OCI-LY1 (cell line): Measurements from ENCODE around the gene KCTD13.

Experiments
- H2AFZ ChIP-seq: fragments of 200-600 bp; sonication (generic), shearing (Covaris generic); 2 replicates; pipeline ENCODE4 v1.6.0; 2014; ENCODE audit warnings: antibody characterized with exemption, mild to moderate bottlenecking, low read length
- H3F3A ChIP-seq: fragments of 200-600 bp; sonication (generic), shearing (Covaris generic); 2 replicates; pipeline ENCODE4 v1.6.0; 2014; ENCODE audit warnings: mild to moderate bottlenecking, antibody characterized with exemption, low read length, moderate library complexity; ENCODE audit not compliant: insufficient read depth
- H3K27ac ChIP-seq: fragments of 200-600 bp; sonication (generic); 2 replicates; pipeline ENCODE4 v1.5.1; 2014; ENCODE audit warnings: low read length, mixed run types, mild to moderate bottlenecking, low read depth; ENCODE audit not compliant: poor library complexity, severe bottlenecking
- H3K27me3 ChIP-seq: fragments of 200-600 bp; sonication (generic); 2 replicates; pipeline ENCODE4 v1.6.0; 2014; ENCODE audit warnings: antibody characterized with exemption, mild to moderate bottlenecking, low read length, moderate library complexity; ENCODE audit not compliant: insufficient read depth
- H3K36me3 ChIP-seq: fragments of 200-600 bp; sonication (generic); 2 replicates; pipeline ENCODE4 v1.6.1; 2014; ENCODE audit warnings: mild to moderate bottlenecking, antibody characterized with exemption, low read length, moderate library complexity, mixed read lengths; ENCODE audit not compliant: insufficient read depth
- H3K4me1 ChIP-seq: fragments of 200-600 bp; sonication (generic); 2 replicates; pipeline ENCODE4 v1.5.1; 2014; ENCODE audit warnings: mild to moderate bottlenecking, low read length, moderate library complexity; ENCODE audit not compliant: insufficient read depth, severe bottlenecking
- H3K4me2 ChIP-seq: fragments of 200-600 bp; sonication (generic), shearing (Covaris generic); 2 replicates; pipeline ENCODE4 v1.6.1; 2014; ENCODE audit warnings: low read length
- H3K4me3 ChIP-seq: fragments of 200-600 bp; sonication (generic); 2 replicates; pipeline ENCODE4 v1.5.1; 2014; ENCODE audit warnings: low read length, low read depth, mild to moderate bottlenecking, mixed read lengths; ENCODE audit not compliant: poor library complexity, severe bottlenecking
- H3K79me2 ChIP-seq: fragments of 200-600 bp; shearing (Covaris generic); 2 replicates; pipeline ENCODE4 v1.6.1; 2016; ENCODE audit warnings: mixed run types, low read length, mixed read lengths; ENCODE audit not compliant: insufficient read depth
- H3K9ac ChIP-seq: fragments of 200-600 bp; sonication (generic), shearing (Covaris generic); 2 replicates; pipeline ENCODE4 v1.6.1; 2014; ENCODE audit warnings: mild to moderate bottlenecking, low read length, mixed read lengths
- H3K9me2 ChIP-seq: fragments of 200-600 bp; sonication (generic), shearing (Covaris generic); 2 replicates; pipeline ENCODE4 v1.6.1; 2014; ENCODE audit warnings: low read depth, mild to moderate bottlenecking, low read length, mixed read lengths
- H3K9me3 ChIP-seq: fragments of 200-600 bp; shearing (Covaris generic); 2 replicates; pipeline ENCODE4 v1.6.1; 2014; ENCODE audit warnings: low read length, mixed read lengths
- H4K20me1 ChIP-seq: fragments of 200-600 bp; sonication (generic), shearing (Covaris generic); 2 replicates; pipeline ENCODE4 v1.6.0; 2016; ENCODE audit warnings: mild to moderate bottlenecking, low read length; ENCODE audit not compliant: insufficient read depth
- EZH2 ChIP-seq: fragments of 200-600 bp; sonication (generic), shearing (Covaris generic); IDR thresholded peaks from 2 replicates; pipeline ENCODE4 v1.8.0; 2017; ENCODE audit warnings: borderline replicate concordance, mixed run types, mild to moderate bottlenecking, antibody characterized with exemption, low read length, moderate library complexity, mixed read lengths
- TF ChIP-seq, protein P1 (sequence below): fragments of 200-600 bp; sonication (generic), shearing (Covaris generic); IDR thresholded peaks from 2 replicates; pipeline ENCODE4 v1.5.1; 2017; ENCODE audit warnings: mild to moderate bottlenecking, antibody characterized with exemption, low read length, moderate library complexity, mixed read lengths

The KCTD13 gene

DNA sequence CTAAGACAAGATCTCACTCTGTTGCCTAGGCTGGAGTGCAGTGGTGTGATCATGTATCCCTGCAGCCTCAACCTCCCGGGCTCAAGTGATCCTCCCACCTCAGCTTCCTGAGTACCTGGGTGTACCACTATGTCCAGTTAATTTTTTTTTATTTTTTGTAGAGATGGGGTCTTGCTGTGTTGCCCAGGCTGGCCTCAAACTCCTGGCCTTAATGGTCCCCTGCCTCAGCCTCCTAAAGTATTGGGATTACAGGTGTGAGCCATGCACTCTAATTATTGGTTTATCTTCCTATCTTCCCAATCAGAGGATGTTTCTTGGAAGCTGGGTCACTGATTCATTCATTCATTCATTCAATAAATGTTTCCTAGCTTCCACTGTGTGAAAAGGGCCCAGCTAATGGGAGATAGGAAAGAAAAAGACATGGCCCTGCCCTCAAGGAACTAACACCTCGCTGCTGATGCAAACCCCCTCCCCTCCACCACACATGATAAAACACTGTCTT, 17.3 kb downstream of the KCTD13 start:
- Histone ChIP-seq H3F3A (no peaks in the 10 kb centered on the region), H3K9ac (no peak overlapping the region), H3K4me3 (no peak overlapping the region), H4K20me1 (no peaks in the 10 kb centered on the region), H3K9me3 (no peaks in the 10 kb centered on the region), H3K4me1 (no peaks in the 10 kb centered on the region), H3K9me2 (no peaks in the 10 kb centered on the region), H3K4me2 (no peak overlapping the region), H3K27ac (no peak overlapping the region), H3K27me3 (no peaks in the 10 kb centered on the region), H3K79me2 (no peaks in the 10 kb centered on the region), H2AFZ (no peak overlapping the region), H3K36me3 (no peaks in the 10 kb centered on the region)
- TF ChIP-seq, protein P1, sequence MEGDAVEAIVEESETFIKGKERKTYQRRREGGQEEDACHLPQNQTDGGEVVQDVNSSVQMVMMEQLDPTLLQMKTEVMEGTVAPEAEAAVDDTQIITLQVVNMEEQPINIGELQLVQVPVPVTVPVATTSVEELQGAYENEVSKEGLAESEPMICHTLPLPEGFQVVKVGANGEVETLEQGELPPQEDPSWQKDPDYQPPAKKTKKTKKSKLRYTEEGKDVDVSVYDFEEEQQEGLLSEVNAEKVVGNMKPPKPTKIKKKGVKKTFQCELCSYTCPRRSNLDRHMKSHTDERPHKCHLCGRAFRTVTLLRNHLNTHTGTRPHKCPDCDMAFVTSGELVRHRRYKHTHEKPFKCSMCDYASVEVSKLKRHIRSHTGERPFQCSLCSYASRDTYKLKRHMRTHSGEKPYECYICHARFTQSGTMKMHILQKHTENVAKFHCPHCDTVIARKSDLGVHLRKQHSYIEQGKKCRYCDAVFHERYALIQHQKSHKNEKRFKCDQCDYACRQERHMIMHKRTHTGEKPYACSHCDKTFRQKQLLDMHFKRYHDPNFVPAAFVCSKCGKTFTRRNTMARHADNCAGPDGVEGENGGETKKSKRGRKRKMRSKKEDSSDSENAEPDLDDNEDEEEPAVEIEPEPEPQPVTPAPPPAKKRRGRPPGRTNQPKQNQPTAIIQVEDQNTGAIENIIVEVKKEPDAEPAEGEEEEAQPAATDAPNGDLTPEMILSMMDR: no peak
- TF ChIP-seq EZH2: no peak

DNA sequence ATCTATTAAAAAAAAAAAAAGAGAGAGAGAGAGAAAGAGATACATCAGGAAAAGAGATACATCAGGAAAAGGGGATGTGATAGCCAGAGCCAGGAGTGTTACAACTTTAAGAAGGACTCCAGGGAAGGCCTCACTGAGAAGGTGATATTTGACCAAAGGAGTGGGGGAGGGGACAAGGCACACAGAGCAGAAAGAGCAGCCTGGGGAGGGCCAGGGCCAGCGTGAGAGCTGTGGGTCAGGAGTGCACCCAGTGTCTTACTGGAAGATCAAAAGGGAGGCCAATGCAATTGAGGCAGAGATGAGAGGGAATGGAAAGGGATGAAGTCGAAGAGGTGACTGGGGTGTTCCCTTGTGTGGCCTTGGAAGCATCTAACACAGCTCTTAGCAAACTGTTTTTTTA, 18.1 kb downstream of the KCTD13 start:
- Histone ChIP-seq H3K79me2 (no peaks in the 10 kb centered on the region), H3K4me3 (no peak overlapping the region), H2AFZ (no peak overlapping the region), H3K9ac (no peak overlapping the region), H3K4me1 (no peaks in the 10 kb centered on the region), H3F3A (no peaks in the 10 kb centered on the region), H3K9me3 (no peaks in the 10 kb centered on the region), H3K9me2 (no peaks in the 10 kb centered on the region), H3K27me3 (no peaks in the 10 kb centered on the region), H3K4me2 (no peak overlapping the region), H4K20me1 (no peaks in the 10 kb centered on the region), H3K36me3 (no peaks in the 10 kb centered on the region), H3K27ac (no peak overlapping the region)
- TF ChIP-seq, protein P1: no peak
- TF ChIP-seq EZH2: no peak

DNA sequence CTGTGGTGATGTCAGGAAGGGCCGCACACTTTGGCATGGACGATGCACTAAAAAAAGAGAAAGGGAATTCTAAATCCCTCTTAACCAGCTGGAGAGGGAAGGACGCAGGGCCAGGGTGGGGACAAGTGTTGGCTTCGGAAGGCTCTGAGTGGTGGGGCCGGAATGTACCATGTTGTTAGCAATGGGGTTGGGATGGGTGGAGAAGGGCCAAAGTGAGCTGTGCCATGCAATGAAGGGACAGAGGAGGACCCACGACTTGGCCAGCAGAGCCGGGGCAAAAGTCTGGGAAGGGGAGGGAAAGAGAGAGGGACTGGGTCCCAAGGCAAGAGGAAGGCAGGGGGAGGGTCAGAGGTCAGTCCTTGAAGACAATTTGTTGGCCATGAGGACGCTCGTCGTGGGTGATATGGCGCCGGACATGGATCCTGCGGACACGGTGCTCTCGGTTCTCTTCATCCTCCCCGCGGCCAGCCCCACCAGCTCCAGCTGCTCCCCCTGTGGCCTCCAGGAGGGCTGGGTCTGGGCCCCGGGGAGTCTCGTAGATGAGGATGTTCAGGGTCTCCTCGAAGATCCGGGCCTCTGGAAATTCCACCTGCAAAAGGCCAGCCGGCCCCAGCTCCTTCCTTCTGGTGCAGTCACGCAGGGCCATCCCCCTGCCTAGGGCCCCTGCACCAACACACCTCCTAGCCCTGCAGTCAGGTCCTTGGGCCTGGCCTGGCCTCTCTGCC, 19.3 kb downstream of the KCTD13 start:
- no peaks in the 10 kb centered on the region for H3K79me2 ChIP-seq
- TF ChIP-seq EZH2: no peak
- TF ChIP-seq, protein P1: no peak
- H3K27me3 ChIP-seq: no peaks in the 10 kb centered on the region
- H3K9me3 ChIP-seq: no peaks in the 10 kb centered on the region
- no peak overlapping the region for H3K4me2 ChIP-seq
- H3K4me1 ChIP-seq: no peaks in the 10 kb centered on the region
- no peak overlapping the region for H3K4me3 ChIP-seq
- no peak overlapping the region for H3K9ac ChIP-seq
- H3K36me3 ChIP-seq: no peaks in the 10 kb centered on the region
- H3K27ac ChIP-seq: no peak overlapping the region
- H2AFZ ChIP-seq: no peak overlapping the region
- no peaks in the 10 kb centered on the region for H3K9me2 ChIP-seq
- H3F3A ChIP-seq: no peaks in the 10 kb centered on the region
- H4K20me1 ChIP-seq: no peaks in the 10 kb centered on the region
